Measurements from ENCODE around the gene HHEX. TPM values are rescaled to one million over a fixed set of nuclear protein-coding genes. Genes with fewer than 3 reads are reported as not detected.
"Not testable (repeated sequence)": the region's sequence is repeated elsewhere in the genome, so short reads cannot be mapped to it uniquely, and the experiment has no call there.

The HHEX gene
- 0.26 TPM for polyA plus RNA-seq (2013, experiment 1 of 4)
- polyA plus RNA-seq (2013, experiment 2 of 4) = not detected
- polyA plus RNA-seq (2013, experiment 3 of 4) = not detected
- polyA plus RNA-seq (2013, experiment 4 of 4) = 0.20 TPM

GRCh38 chr10:92689663-92690210, at the start of gene HHEX:
Gene HHEX (plus strand): TSS chr10:92689955. CDS start chr10:92689987, 32 bp downstream.
- WGBS, 2 experiments = 0% methylated on average over 79 of the region's 79 CpGs
- peaks cover 73% of the 10 kb centered on the region for H3K27me3 ChIP-seq (ENCODE audit: control insufficient read depth, insufficient read depth, low read length, poor library complexity, severe bottlenecking)
- H3K9me3 ChIP-seq (ENCODE audit: control insufficient read depth, low read length) = no peaks in the 10 kb centered on the region
- H3K27ac ChIP-seq (ENCODE audit: insufficient read depth, low read depth, low read length, poor library complexity, severe bottlenecking) = no peak within 1 kb of the TSS
- peak within 1 kb of the TSS; percentile 14 for H3K4me3 ChIP-seq (ENCODE audit: insufficient read depth, low read depth, low read length)
- no peaks in the 10 kb centered on the region for H3K36me3 ChIP-seq (ENCODE audit: control insufficient read depth, insufficient read depth, low read length)
- peaks cover 6% of the 10 kb centered on the region for H3K4me1 ChIP-seq (ENCODE audit: control insufficient read depth, insufficient read depth, low read length)

- Histone ChIP-seq H3K4me3 (ENCODE audit: insufficient read depth, low read depth, low read length) (no peak overlapping the region), H3K27me3 (ENCODE audit: control insufficient read depth, insufficient read depth, low read length, poor library complexity, severe bottlenecking) (no peaks in the 10 kb centered on the region), H3K36me3 (ENCODE audit: control insufficient read depth, insufficient read depth, low read length) (peaks cover 31% of the 10 kb centered on the region), H3K9me3 (ENCODE audit: control insufficient read depth, low read length) (no peaks in the 10 kb centered on the region), H3K4me1 (ENCODE audit: control insufficient read depth, insufficient read depth, low read length) (no peaks in the 10 kb centered on the region), H3K27ac (ENCODE audit: insufficient read depth, low read depth, low read length, poor library complexity, severe bottlenecking) (no peak overlapping the region)
- 90 to 96% methylated on average over 3 of the region's 3 CpGs for WGBS, 2 experiments
Observed at GRCh38 chr10:92640107-92640506, 49.6 kb upstream of the HHEX start.

- H3K27ac ChIP-seq (ENCODE audit: insufficient read depth, low read depth, low read length, poor library complexity, severe bottlenecking) = no peak overlapping the region
- no peak overlapping the region for H3K4me3 ChIP-seq (ENCODE audit: insufficient read depth, low read depth, low read length)
- H3K36me3 ChIP-seq (ENCODE audit: control insufficient read depth, insufficient read depth, low read length) = peaks cover 21% of the 10 kb centered on the region
- no CpG with 5 or more reads among the region's 1 CpG for WGBS, 2 experiments
- no peaks in the 10 kb centered on the region for H3K4me1 ChIP-seq (ENCODE audit: control insufficient read depth, insufficient read depth, low read length)
- no peaks in the 10 kb centered on the region for H3K9me3 ChIP-seq (ENCODE audit: control insufficient read depth, low read length)
- H3K27me3 ChIP-seq (ENCODE audit: control insufficient read depth, insufficient read depth, low read length, poor library complexity, severe bottlenecking) = no peaks in the 10 kb centered on the region
Observed at GRCh38 chr10:92641492-92641891, 48.3 kb upstream of the HHEX start.

GRCh38 chr10:92644921-92645320, 44.8 kb upstream of the HHEX start:
- H3K27ac ChIP-seq (ENCODE audit: insufficient read depth, low read depth, low read length, poor library complexity, severe bottlenecking) = no peak overlapping the region
- no peaks in the 10 kb centered on the region for H3K4me1 ChIP-seq (ENCODE audit: control insufficient read depth, insufficient read depth, low read length)
- no peak overlapping the region for H3K4me3 ChIP-seq (ENCODE audit: insufficient read depth, low read depth, low read length)
- H3K36me3 ChIP-seq (ENCODE audit: control insufficient read depth, insufficient read depth, low read length) = peaks cover 39% of the 10 kb centered on the region
- WGBS, 2 experiments = 94 to 100% methylated on average over 2 of the region's 2 CpGs
- H3K9me3 ChIP-seq (ENCODE audit: control insufficient read depth, low read length) = no peaks in the 10 kb centered on the region
- H3K27me3 ChIP-seq (ENCODE audit: control insufficient read depth, insufficient read depth, low read length, poor library complexity, severe bottlenecking) = no peaks in the 10 kb centered on the region

- not testable (repeated sequence) for H3K27me3 ChIP-seq (ENCODE audit: control insufficient read depth, insufficient read depth, low read length, poor library complexity, severe bottlenecking)
Observed at GRCh38 chr10:92650864-92651263, 38.9 kb upstream of the HHEX start.

GRCh38 chr10:92655426-92655825, 34.3 kb upstream of the HHEX start:
- no peak overlapping the region for H3K4me3 ChIP-seq (ENCODE audit: insufficient read depth, low read depth, low read length)
- no peaks in the 10 kb centered on the region for H3K9me3 ChIP-seq (ENCODE audit: control insufficient read depth, low read length)
- peaks cover 28% of the 10 kb centered on the region for H3K36me3 ChIP-seq (ENCODE audit: control insufficient read depth, insufficient read depth, low read length)
- no peak overlapping the region for H3K27ac ChIP-seq (ENCODE audit: insufficient read depth, low read depth, low read length, poor library complexity, severe bottlenecking)
- H3K27me3 ChIP-seq (ENCODE audit: control insufficient read depth, insufficient read depth, low read length, poor library complexity, severe bottlenecking) = no peaks in the 10 kb centered on the region
- 95 to 97% methylated on average over 1 of the region's 1 CpG for WGBS, 2 experiments
- no peaks in the 10 kb centered on the region for H3K4me1 ChIP-seq (ENCODE audit: control insufficient read depth, insufficient read depth, low read length)

More at GRCh38 chr10:92650864-92651263, 38.9 kb upstream of the HHEX start:
- H3K4me1 ChIP-seq (ENCODE audit: control insufficient read depth, insufficient read depth, low read length); H3K27ac ChIP-seq (ENCODE audit: insufficient read depth, low read depth, low read length, poor library complexity, severe bottlenecking); H3K9me3 ChIP-seq (ENCODE audit: control insufficient read depth, low read length); H3K4me3 ChIP-seq (ENCODE audit: insufficient read depth, low read depth, low read length): not testable (repeated sequence)
- WGBS, 2 experiments = 91% methylated on average over 3 of the region's 3 CpGs
- peaks cover 64% of the 10 kb centered on the region for H3K36me3 ChIP-seq (ENCODE audit: control insufficient read depth, insufficient read depth, low read length)

GRCh38 chr10:92656266-92656961, 33.3 kb upstream of the HHEX start:
- no peaks in the 10 kb centered on the region for H3K4me1 ChIP-seq (ENCODE audit: control insufficient read depth, insufficient read depth, low read length)
- 91 to 93% methylated on average over 7 of the region's 7 CpGs for WGBS, 2 experiments
- H3K9me3 ChIP-seq (ENCODE audit: control insufficient read depth, low read length) = no peaks in the 10 kb centered on the region
- peaks cover 20% of the 10 kb centered on the region for H3K36me3 ChIP-seq (ENCODE audit: control insufficient read depth, insufficient read depth, low read length)
- no peaks in the 10 kb centered on the region for H3K27me3 ChIP-seq (ENCODE audit: control insufficient read depth, insufficient read depth, low read length, poor library complexity, severe bottlenecking)
- no peak overlapping the region for H3K4me3 ChIP-seq (ENCODE audit: insufficient read depth, low read depth, low read length)
- no peak overlapping the region for H3K27ac ChIP-seq (ENCODE audit: insufficient read depth, low read depth, low read length, poor library complexity, severe bottlenecking)

- peaks cover 20% of the 10 kb centered on the region for H3K36me3 ChIP-seq (ENCODE audit: control insufficient read depth, insufficient read depth, low read length)
- H3K27me3 ChIP-seq (ENCODE audit: control insufficient read depth, insufficient read depth, low read length, poor library complexity, severe bottlenecking) = no peaks in the 10 kb centered on the region
- H3K27ac ChIP-seq (ENCODE audit: insufficient read depth, low read depth, low read length, poor library complexity, severe bottlenecking) = no peak overlapping the region
Observed at GRCh38 chr10:92657024-92657423, 32.7 kb upstream of the HHEX start.

GRCh38 chr10:92662848-92663247, 26.9 kb upstream of the HHEX start:
- H3K27me3 ChIP-seq (ENCODE audit: control insufficient read depth, insufficient read depth, low read length, poor library complexity, severe bottlenecking) = no peaks in the 10 kb centered on the region
- no peak overlapping the region for H3K27ac ChIP-seq (ENCODE audit: insufficient read depth, low read depth, low read length, poor library complexity, severe bottlenecking)
- H3K4me1 ChIP-seq (ENCODE audit: control insufficient read depth, insufficient read depth, low read length) = no peaks in the 10 kb centered on the region
- no peaks in the 10 kb centered on the region for H3K36me3 ChIP-seq (ENCODE audit: control insufficient read depth, insufficient read depth, low read length)
- H3K9me3 ChIP-seq (ENCODE audit: control insufficient read depth, low read length) = no peaks in the 10 kb centered on the region
- no peak overlapping the region for H3K4me3 ChIP-seq (ENCODE audit: insufficient read depth, low read depth, low read length)

More at GRCh38 chr10:92657024-92657423, 32.7 kb upstream of the HHEX start:
- 92 to 95% methylated on average over 4 to 5 of the region's 5 CpGs for WGBS, 2 experiments
- H3K4me1 ChIP-seq (ENCODE audit: control insufficient read depth, insufficient read depth, low read length) = no peaks in the 10 kb centered on the region
- H3K4me3 ChIP-seq (ENCODE audit: insufficient read depth, low read depth, low read length) = no peak overlapping the region
- H3K9me3 ChIP-seq (ENCODE audit: control insufficient read depth, low read length) = no peaks in the 10 kb centered on the region

GRCh38 chr10:92664322-92664721, 25.4 kb upstream of the HHEX start:
- Histone ChIP-seq H3K4me3 (ENCODE audit: insufficient read depth, low read depth, low read length) (no peak overlapping the region), H3K9me3 (ENCODE audit: control insufficient read depth, low read length) (no peaks in the 10 kb centered on the region), H3K27ac (ENCODE audit: insufficient read depth, low read depth, low read length, poor library complexity, severe bottlenecking) (no peak overlapping the region), H3K27me3 (ENCODE audit: control insufficient read depth, insufficient read depth, low read length, poor library complexity, severe bottlenecking) (no peaks in the 10 kb centered on the region), H3K4me1 (ENCODE audit: control insufficient read depth, insufficient read depth, low read length) (no peaks in the 10 kb centered on the region), H3K36me3 (ENCODE audit: control insufficient read depth, insufficient read depth, low read length) (no peaks in the 10 kb centered on the region)

Data from ectodermal cell (in vitro differentiated cells).